OCI-LY7 (cell line): ENCODE results near the gene CCNL1.
"Not testable (repeated sequence)": the region's sequence is repeated elsewhere in the genome, so short reads cannot be mapped to it uniquely, and the experiment has no call there.

ENCODE experiments used
- CTCF ChIP-seq: fragments of 200-600 bp; sonication (generic); conservative IDR thresholded peaks from 2 replicates; pipeline ENCODE4 v1.5.1; 2014; ENCODE audit warnings: mild to moderate bottlenecking, antibody characterized with exemption, low read length, moderate library complexity, mixed read lengths
- EZH2phosphoT487 ChIP-seq: fragments of 200-600 bp; sonication (generic); IDR thresholded peaks from 2 replicates; pipeline ENCODE4 v1.6.1; 2018; ENCODE audit warnings: low read depth, borderline replicate concordance, mild to moderate bottlenecking, mixed run types, antibody characterized with exemption, low read length, moderate library complexity, mixed read lengths

- not testable (repeated sequence) for TF ChIP-seq CTCF, EZH2phosphoT487
Measured at GRCh38 chr3:157102595-157102994, 57.4 kb downstream of the CCNL1 start.
